GM13977 (cell line): ENCODE results near the gene IL18R1.

Experiments
- DNase-seq: peaks from one replicate; pipeline ENCODE4 v3.0.0; 2012; ENCODE audit warnings: low spot score
- in situ Hi-C: fragments of 300-500 bp; cut with MboI; formaldehyde crosslinking; loops from one replicate; pipeline ENCODE4 v1.12.0; 2022; ENCODE audit warnings: low sequenced_read_pairs, low pct_unique_long_range_greater_than_20kb, mixed read lengths, inconsistent platforms; ENCODE audit not compliant: unreplicated experiment
- TF ChIP-seq, protein P1 (sequence below): IDR thresholded peaks from 2 replicates; pipeline ENCODE4 v1.5.1; 2012; ENCODE audit warnings: mild to moderate bottlenecking, control low read depth; ENCODE audit not compliant: insufficient read depth; ENCODE audit errors: extremely low read depth, missing control alignments

IL18R1 gene

GRCh38 chr2:102412199-102412598 is 56.6 kb downstream of the IL18R1 start:
- TF ChIP-seq, protein P1, sequence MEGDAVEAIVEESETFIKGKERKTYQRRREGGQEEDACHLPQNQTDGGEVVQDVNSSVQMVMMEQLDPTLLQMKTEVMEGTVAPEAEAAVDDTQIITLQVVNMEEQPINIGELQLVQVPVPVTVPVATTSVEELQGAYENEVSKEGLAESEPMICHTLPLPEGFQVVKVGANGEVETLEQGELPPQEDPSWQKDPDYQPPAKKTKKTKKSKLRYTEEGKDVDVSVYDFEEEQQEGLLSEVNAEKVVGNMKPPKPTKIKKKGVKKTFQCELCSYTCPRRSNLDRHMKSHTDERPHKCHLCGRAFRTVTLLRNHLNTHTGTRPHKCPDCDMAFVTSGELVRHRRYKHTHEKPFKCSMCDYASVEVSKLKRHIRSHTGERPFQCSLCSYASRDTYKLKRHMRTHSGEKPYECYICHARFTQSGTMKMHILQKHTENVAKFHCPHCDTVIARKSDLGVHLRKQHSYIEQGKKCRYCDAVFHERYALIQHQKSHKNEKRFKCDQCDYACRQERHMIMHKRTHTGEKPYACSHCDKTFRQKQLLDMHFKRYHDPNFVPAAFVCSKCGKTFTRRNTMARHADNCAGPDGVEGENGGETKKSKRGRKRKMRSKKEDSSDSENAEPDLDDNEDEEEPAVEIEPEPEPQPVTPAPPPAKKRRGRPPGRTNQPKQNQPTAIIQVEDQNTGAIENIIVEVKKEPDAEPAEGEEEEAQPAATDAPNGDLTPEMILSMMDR = no peak
- in situ Hi-C loops = no loop called here
- DNase-seq = no peak

DNA sequence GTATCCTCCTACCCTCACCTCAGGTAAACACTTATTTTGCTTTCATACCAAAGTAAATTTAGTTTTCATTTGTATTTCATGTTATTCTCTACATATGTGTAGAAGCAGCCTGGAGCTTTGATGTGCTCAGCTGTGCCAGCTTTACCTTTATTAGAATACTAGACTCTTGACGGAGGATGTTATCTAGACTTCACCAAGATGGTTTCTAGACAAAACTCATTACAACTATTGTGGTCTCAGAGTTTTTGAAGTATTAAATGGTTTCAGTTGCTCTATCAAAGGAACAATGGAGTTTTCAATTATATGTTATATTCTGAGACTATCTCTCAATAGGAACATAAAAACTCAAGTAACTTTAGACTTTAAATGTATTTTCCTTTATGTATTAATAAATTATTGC is 62.4 kb downstream of the IL18R1 start:
- no peak for DNase-seq
- TF ChIP-seq, protein P1 = no peak
- in situ Hi-C loops = no loop called here

- TF ChIP-seq, protein P1 = no peak
- in situ Hi-C loops = no loop called here
These were observed 62.9 kb downstream of the IL18R1 start for GRCh38 chr2:102418421-102418961.

GRCh38 chr2:102420290-102420689 is 64.7 kb downstream of the IL18R1 start:
- TF ChIP-seq, protein P1 = no peak
- in situ Hi-C loops = no loop called here
- DNase-seq = no peak

More at GRCh38 chr2:102418421-102418961, 62.9 kb downstream of the IL18R1 start:
- DNase-seq = no peak

- in situ Hi-C loops = no loop called here
- TF ChIP-seq, protein P1 = no peak
- DNase-seq = no peak
These were observed 66.5 kb downstream of the IL18R1 start for GRCh38 chr2:102421890-102422759.

DNA sequence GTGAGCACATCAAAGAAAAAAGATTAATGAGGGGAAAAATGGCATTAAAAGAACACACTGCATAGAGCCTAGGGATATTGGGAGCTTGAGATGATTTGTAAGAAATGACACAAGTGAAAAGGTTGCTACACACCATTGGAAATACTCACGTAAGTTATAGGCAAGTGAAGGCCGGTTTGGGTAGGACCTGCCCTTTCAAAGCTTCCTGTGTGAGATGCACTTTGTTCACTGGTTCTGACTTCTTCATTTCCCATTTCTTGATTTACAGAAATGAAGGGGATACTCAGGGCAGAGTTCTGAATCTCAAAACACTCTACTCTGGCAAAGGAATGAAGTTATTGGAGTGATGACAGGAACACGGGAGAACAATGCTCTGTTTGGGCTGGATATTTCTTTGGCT is 67.3 kb downstream of the IL18R1 start, which contains the start of gene IL18RAP:
TSS of gene IL18RAP (plus strand) at position 251 of the 400 bp plus-strand sequence. CDS start at position 369, 118 bp downstream.
- TF ChIP-seq, protein P1 = no peak
- in situ Hi-C loops = no loop called here
- DNase-seq = no peak
